Measurements from ENCODE around the gene MED8. TPM values are rescaled to one million over a fixed set of nuclear protein-coding genes. Genes with fewer than 3 reads are reported as not detected.

MED8 gene
- total and polyA plus RNA-seq, 2 of the 8 experiments (the other 6 are each of a cell fraction or from before 2014, with no cell fraction given): 7.0 to 20.6 TPM

GRCh38 chr1:43387976-43388599 is 1.5 kb downstream of the MED8 start:
- FAIRE-seq: no peak
- POLR2A ChIA-PET (ENCODE audit: partially characterized antibody): interaction anchor here (1.3 to 5.2 kb wide), 8 partner anchors 8 to 170 kb away, joined by 3 to 38 read pairs (median 6); partner anchors contain the start of genes CDC20 and ELOVL1
- no peak overlapping the region for H3K27ac ChIP-seq (ENCODE audit: low read depth, low read length)

More at GRCh38 chr1:43387976-43388599, 1.5 kb downstream of the MED8 start:
- no peak overlapping the region for H3K14ac ChIP-seq (ENCODE audit: insufficient read length)
- H3K18ac ChIP-seq (ENCODE audit: extremely low read depth, low read length): no peak overlapping the region
- H3K9ac ChIP-seq (replicated peaks in 1 of 4; ENCODE audit: extremely low read depth in 1 of 4, low read depth in 3 of 4, low read length in 3 of 4): no peak overlapping the region
- H4K20me1 ChIP-seq (replicated peaks in 1 of 2; ENCODE audit: control insufficient read depth in 1 of 2, insufficient read depth in 2 of 2, low read length in 2 of 2): peaks cover 1 to 4% of the 10 kb centered on the region in 2 experiments
- no peak for DNase-seq (ENCODE audit: low read depth in 1 of 2, low spot score in 2 of 2)
- H2BK20ac ChIP-seq (ENCODE audit: low read length): no peak overlapping the region
- H4K91ac ChIP-seq (replicated peaks; ENCODE audit: insufficient read length, low read length): no peak overlapping the region
- CTCF ChIA-PET (ENCODE audit: partially characterized antibody): interaction anchor here (0.6 to 1.9 kb wide), 7 partner anchors 12 to 151 kb away, joined by 3 to 6 read pairs (median 3); partner anchors contain the start of gene ELOVL1
- H3K23me2 ChIP-seq (ENCODE audit: low read depth, low read length): peaks cover 3% of the 10 kb centered on the region
- no peak overlapping the region for H3K56ac ChIP-seq (replicated peaks; ENCODE audit: insufficient read length, low read depth, low read length)
- no peak overlapping the region; the same call in 1 of the 2 replicates for H4K8ac ChIP-seq (ENCODE audit: extremely low read depth, insufficient read depth, low read length)
- no peak overlapping the region for H3K23ac ChIP-seq (ENCODE audit: insufficient read length)
- no peak overlapping the region for H2BK12ac ChIP-seq (ENCODE audit: low read depth, low read length)
- H2AFZ ChIP-seq (ENCODE audit: low read length): no peak overlapping the region
- H2AK5ac ChIP-seq (ENCODE audit: low read depth, low read length): no peak overlapping the region
- no peak overlapping the region for H2BK120ac ChIP-seq (replicated peaks; ENCODE audit: low read depth, low read length)
- H3K9me3 ChIP-seq (ENCODE audit: insufficient read depth in 2 of 2, low read depth in 1 of 2, low read length in 1 of 2): no peaks in the 10 kb centered on the region
- H3K4me3 ChIP-seq (ENCODE audit: extremely low read depth in 1 of 4, insufficient read depth in 2 of 4, low read depth in 3 of 4, low read length in 4 of 4): no peak overlapping the region
- H2BK5ac ChIP-seq (ENCODE audit: low read depth, low read length): no peak overlapping the region
- no peak overlapping the region for H3K4ac ChIP-seq (replicated peaks; ENCODE audit: insufficient read length, low read depth, low read length)
- H3K4me2 ChIP-seq (ENCODE audit: insufficient read depth in 1 of 2, low read depth in 2 of 2, low read length in 2 of 2): peak overlapping the region in 1 of 2 experiments; percentile 92; a peak in 1 of 4 replicates
- H2BK15ac ChIP-seq (ENCODE audit: low read length): no peak overlapping the region
- no peak for TF ChIP-seq BACH1 (IDR thresholded peaks at IDR 0.05; ENCODE audit: low read length)
- TF ChIP-seq SUZ12 (IDR thresholded peaks at IDR 0.05; ENCODE audit: low read length): no peak
- TF ChIP-seq, protein P1, sequence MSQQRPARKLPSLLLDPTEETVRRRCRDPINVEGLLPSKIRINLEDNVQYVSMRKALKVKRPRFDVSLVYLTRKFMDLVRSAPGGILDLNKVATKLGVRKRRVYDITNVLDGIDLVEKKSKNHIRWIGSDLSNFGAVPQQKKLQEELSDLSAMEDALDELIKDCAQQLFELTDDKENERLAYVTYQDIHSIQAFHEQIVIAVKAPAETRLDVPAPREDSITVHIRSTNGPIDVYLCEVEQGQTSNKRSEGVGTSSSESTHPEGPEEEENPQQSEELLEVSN (IDR thresholded peaks at IDR 0.05): no peak
- TF ChIP-seq BRCA1 (IDR thresholded peaks at IDR 0.05; ENCODE audit: low read depth, low read length): no peak
- TF ChIP-seq, protein P2, sequence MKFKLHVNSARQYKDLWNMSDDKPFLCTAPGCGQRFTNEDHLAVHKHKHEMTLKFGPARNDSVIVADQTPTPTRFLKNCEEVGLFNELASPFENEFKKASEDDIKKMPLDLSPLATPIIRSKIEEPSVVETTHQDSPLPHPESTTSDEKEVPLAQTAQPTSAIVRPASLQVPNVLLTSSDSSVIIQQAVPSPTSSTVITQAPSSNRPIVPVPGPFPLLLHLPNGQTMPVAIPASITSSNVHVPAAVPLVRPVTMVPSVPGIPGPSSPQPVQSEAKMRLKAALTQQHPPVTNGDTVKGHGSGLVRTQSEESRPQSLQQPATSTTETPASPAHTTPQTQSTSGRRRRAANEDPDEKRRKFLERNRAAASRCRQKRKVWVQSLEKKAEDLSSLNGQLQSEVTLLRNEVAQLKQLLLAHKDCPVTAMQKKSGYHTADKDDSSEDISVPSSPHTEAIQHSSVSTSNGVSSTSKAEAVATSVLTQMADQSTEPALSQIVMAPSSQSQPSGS (IDR thresholded peaks at IDR 0.05; ENCODE audit: low read length): no peak
- no peak for TF ChIP-seq SIX5 (IDR thresholded peaks at IDR 0.05; ENCODE audit: low read depth, low read length)
- TF ChIP-seq RBBP5 (IDR thresholded peaks at IDR 0.05; ENCODE audit: borderline replicate concordance, low read depth, low read length): no peak
- TF ChIP-seq JUN (IDR thresholded peaks at IDR 0.05; ENCODE audit: low read depth, low read length): no peak
- 92% methylated on average over 4 of the region's 4 CpGs; no CpG with 5 or more reads in 1 of the 2 experiments for WGBS, 2 experiments (ENCODE audit: extremely low coverage in 1 of 2, insufficient coverage in 1 of 2, insufficient read length in 1 of 2, insufficient replicate concordance in 2 of 2, low coverage in 1 of 2, low lambda C conversion rate in 2 of 2, missing lambda C conversion rate in 1 of 2)
- H3K36me3 ChIP-seq (ENCODE audit: control insufficient read depth in 2 of 4, insufficient read depth in 4 of 4, low read length in 3 of 4): peaks cover 9 to 49% (median 35%) of the 10 kb centered on the region in 4 experiments
- H3K4me1 ChIP-seq (replicated peaks in 1 of 4; ENCODE audit: control insufficient read depth in 3 of 4, insufficient read depth in 4 of 4, low read length in 3 of 4): peaks cover 0 to 8% (median 4%) of the 10 kb centered on the region in 4 experiments; a peak in 4 of 7 replicates
- H4K5ac ChIP-seq (ENCODE audit: insufficient read length, low read depth, low read length): no peak overlapping the region
- peaks cover 2% of the 10 kb centered on the region; the same call in 1 of the 2 replicates for H3K79me1 ChIP-seq (ENCODE audit: low read depth, low read length)
- H3K27me3 ChIP-seq (replicated peaks in 1 of 4; ENCODE audit: control insufficient read depth in 3 of 4, extremely low read depth in 1 of 4, insufficient read depth in 3 of 4, low read length in 3 of 4): no peaks in the 10 kb centered on the region
- peaks cover 7 to 20% of the 10 kb centered on the region in 2 experiments; a peak in 3 of 4 replicates for H3K79me2 ChIP-seq (ENCODE audit: control insufficient read depth in 1 of 2, insufficient read depth in 2 of 2, low read length in 2 of 2)

Measured in H1 (cell line).